C4-2B (cell line): ENCODE data around the gene CISTR.

Source experiments
- ZFX ChIP-seq: fragments of 450-650 bp; IDR thresholded peaks from 2 replicates; pipeline ENCODE4 v1.6.1; 2017
- TF ChIP-seq, protein P1 (sequence below): fragments of 450-650 bp; conservative IDR thresholded peaks from 2 replicates; pipeline ENCODE4 v1.5.1; 2017; ENCODE audit warnings: mild to moderate bottlenecking

DNA sequence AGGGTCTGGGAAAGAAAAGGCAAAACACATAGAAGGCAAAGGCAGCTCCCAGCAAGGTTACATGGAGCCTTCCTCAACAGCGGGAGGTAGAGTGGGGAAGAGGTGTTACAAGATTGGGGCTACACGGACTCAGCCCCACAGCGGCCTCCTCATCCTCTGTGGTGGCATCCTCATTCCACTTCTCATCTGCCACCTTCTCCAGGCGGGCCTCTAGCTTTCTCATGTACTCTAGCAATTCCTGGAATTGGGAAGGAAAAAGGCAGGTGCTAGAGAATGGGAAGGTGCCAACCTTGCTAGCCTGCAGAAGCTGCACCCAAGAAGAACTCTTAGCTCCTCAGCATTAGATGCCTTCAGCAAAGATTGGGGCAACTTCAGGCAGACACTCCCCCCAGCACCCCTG, 37.8 kb downstream of the CISTR start:
- TF ChIP-seq, protein P1, sequence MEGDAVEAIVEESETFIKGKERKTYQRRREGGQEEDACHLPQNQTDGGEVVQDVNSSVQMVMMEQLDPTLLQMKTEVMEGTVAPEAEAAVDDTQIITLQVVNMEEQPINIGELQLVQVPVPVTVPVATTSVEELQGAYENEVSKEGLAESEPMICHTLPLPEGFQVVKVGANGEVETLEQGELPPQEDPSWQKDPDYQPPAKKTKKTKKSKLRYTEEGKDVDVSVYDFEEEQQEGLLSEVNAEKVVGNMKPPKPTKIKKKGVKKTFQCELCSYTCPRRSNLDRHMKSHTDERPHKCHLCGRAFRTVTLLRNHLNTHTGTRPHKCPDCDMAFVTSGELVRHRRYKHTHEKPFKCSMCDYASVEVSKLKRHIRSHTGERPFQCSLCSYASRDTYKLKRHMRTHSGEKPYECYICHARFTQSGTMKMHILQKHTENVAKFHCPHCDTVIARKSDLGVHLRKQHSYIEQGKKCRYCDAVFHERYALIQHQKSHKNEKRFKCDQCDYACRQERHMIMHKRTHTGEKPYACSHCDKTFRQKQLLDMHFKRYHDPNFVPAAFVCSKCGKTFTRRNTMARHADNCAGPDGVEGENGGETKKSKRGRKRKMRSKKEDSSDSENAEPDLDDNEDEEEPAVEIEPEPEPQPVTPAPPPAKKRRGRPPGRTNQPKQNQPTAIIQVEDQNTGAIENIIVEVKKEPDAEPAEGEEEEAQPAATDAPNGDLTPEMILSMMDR, result no peak
- TF ChIP-seq ZFX, result no peak
